BE2C (cell line): Measurements from ENCODE around the gene DPP10.

Experiments
- DNase-seq: peaks from one replicate; pipeline ENCODE4 v3.0.0-alpha.2; 2020
- H3K27me3 ChIP-seq: fragments of 250-450 bp; sonication (Bioruptor Pico); 2 replicates; pipeline ENCODE4 v1.5.1; 2020; ENCODE audit warnings: mild to moderate bottlenecking
- H3K36me3 ChIP-seq: fragments of 250-450 bp; sonication (Bioruptor Pico); 2 replicates; pipeline ENCODE4 v1.5.1; 2020; ENCODE audit warnings: mild to moderate bottlenecking
- H3K4me1 ChIP-seq: fragments of 250-450 bp; sonication (Bioruptor Pico); 2 replicates; pipeline ENCODE4 v1.5.1; 2020
- H3K4me3 ChIP-seq: 2 replicates; pipeline ENCODE4 v1.5.1; 2011; ENCODE audit warnings: low read depth, low read length
- H3K9me3 ChIP-seq: fragments of 250-450 bp; sonication (Bioruptor Pico); 2 replicates; pipeline ENCODE4 v1.5.1; 2020
- CTCF ChIP-seq: IDR thresholded peaks from 2 replicates; pipeline ENCODE4 v1.5.1; 2012; ENCODE audit warnings: mild to moderate bottlenecking, low read depth, low read length

The DPP10 gene

GRCh38 chr2:115183144-115183543, 740.7 kb downstream of the DPP10 start:
- H3K36me3 ChIP-seq, result no peaks in the 10 kb centered on the region
- no peak for DNase-seq
- no peak overlapping the region for H3K4me3 ChIP-seq
- no peak for TF ChIP-seq CTCF
- H3K4me1 ChIP-seq, result no peaks in the 10 kb centered on the region
- H3K27me3 ChIP-seq, result no peaks in the 10 kb centered on the region
- no peaks in the 10 kb centered on the region for H3K9me3 ChIP-seq

- no peaks in the 10 kb centered on the region for H3K4me1 ChIP-seq
- no peak overlapping the region for H3K4me3 ChIP-seq
- TF ChIP-seq CTCF, result no peak
- no peak for DNase-seq
- no peaks in the 10 kb centered on the region for H3K27me3 ChIP-seq
- H3K36me3 ChIP-seq, result no peaks in the 10 kb centered on the region
- H3K9me3 ChIP-seq, result no peaks in the 10 kb centered on the region
Measured at GRCh38 chr2:115190459-115190858, 748.0 kb downstream of the DPP10 start.

GRCh38 chr2:115194623-115195022, 752.2 kb downstream of the DPP10 start:
- no peaks in the 10 kb centered on the region for H3K36me3 ChIP-seq
- no peaks in the 10 kb centered on the region for H3K4me1 ChIP-seq
- no peaks in the 10 kb centered on the region for H3K9me3 ChIP-seq
- H3K27me3 ChIP-seq, result no peaks in the 10 kb centered on the region
- no peak for DNase-seq
- H3K4me3 ChIP-seq, result no peak overlapping the region
- TF ChIP-seq CTCF, result no peak

GRCh38 chr2:115196587-115196986, 754.1 kb downstream of the DPP10 start:
- TF ChIP-seq CTCF, result no peak
- Histone ChIP-seq H3K27me3 (no peaks in the 10 kb centered on the region), H3K4me1 (no peaks in the 10 kb centered on the region), H3K4me3 (no peak overlapping the region), H3K36me3 (no peaks in the 10 kb centered on the region), H3K9me3 (no peaks in the 10 kb centered on the region)
- no peak for DNase-seq

- TF ChIP-seq CTCF, result no peak
- no peak overlapping the region for H3K4me3 ChIP-seq
- no peak for DNase-seq
- H3K27me3 ChIP-seq, result no peaks in the 10 kb centered on the region
- H3K4me1 ChIP-seq, result no peaks in the 10 kb centered on the region
- H3K9me3 ChIP-seq, result no peaks in the 10 kb centered on the region
- H3K36me3 ChIP-seq, result no peaks in the 10 kb centered on the region
Measured at GRCh38 chr2:115199966-115200365, 757.5 kb downstream of the DPP10 start.

- no peaks in the 10 kb centered on the region for H3K27me3 ChIP-seq
- TF ChIP-seq CTCF, result no peak
- DNase-seq, result no peak
- no peaks in the 10 kb centered on the region for H3K9me3 ChIP-seq
- H3K4me1 ChIP-seq, result no peaks in the 10 kb centered on the region
- H3K4me3 ChIP-seq, result no peak overlapping the region
- H3K36me3 ChIP-seq, result no peaks in the 10 kb centered on the region
Measured at GRCh38 chr2:115201386-115201785, 758.9 kb downstream of the DPP10 start.
